K562 (cell line): ENCODE results near the gene LMBR1. TPM values are rescaled to one million over a fixed set of nuclear protein-coding genes. Genes with fewer than 3 reads are reported as not detected.

ENCODE experiments used
- ATF2 ChIP-seq: sonication (generic); formaldehyde crosslinking; IDR thresholded peaks from 2 replicates; pipeline ENCODE4 v1.8.1; 2022; ENCODE audit warnings: missing genetic modification reagents
- ATF4 ChIP-seq: fragments of 450-650 bp; formaldehyde crosslinking; IDR thresholded peaks from 2 replicates; pipeline ENCODE4 v1.4.0; 2022; ENCODE audit warnings: mild to moderate bottlenecking, moderate library complexity
- CC2D1A ChIP-seq: fragments of 450-650 bp; IDR thresholded peaks from 2 replicates; pipeline ENCODE4 v1.6.1; 2017; ENCODE audit warnings: mild to moderate bottlenecking
- CTCFL ChIP-seq: IDR thresholded peaks from 2 replicates; pipeline ENCODE4 v1.6.1; 2011; ENCODE audit warnings: borderline replicate concordance, low read depth, mild to moderate bottlenecking, moderate library complexity, low read length; ENCODE audit not compliant: insufficient read depth, poor library complexity, severe bottlenecking
- E2F4 ChIP-seq: sonication (generic); formaldehyde crosslinking; IDR thresholded peaks from 2 replicates; pipeline ENCODE4 v1.8.0; 2022; ENCODE audit warnings: mild to moderate bottlenecking, low read depth, missing genetic modification reagents
- HLTF ChIP-seq: fragments of 450-650 bp; IDR thresholded peaks from 2 replicates; pipeline ENCODE4 v1.6.1; 2016
- KLF13 ChIP-seq: fragments of 450-650 bp; IDR thresholded peaks from 2 replicates; pipeline ENCODE4 v1.6.1; 2016; ENCODE audit warnings: missing genetic modification characterization, low read depth, mild to moderate bottlenecking, missing compliant biosample characterization, moderate library complexity, borderline replicate concordance
- MEIS2 ChIP-seq: fragments of 450-650 bp; IDR thresholded peaks from 2 replicates; pipeline ENCODE4 v1.6.1; 2014; ENCODE audit warnings: mild to moderate bottlenecking; ENCODE audit not compliant: partially characterized antibody
- NFRKB ChIP-seq: fragments of 450-650 bp; IDR thresholded peaks from 2 replicates; pipeline ENCODE4 v1.6.1; 2016; ENCODE audit warnings: low read depth
- PHB ChIP-seq: fragments of 250-450 bp; sonication (Bioruptor Pico); IDR thresholded peaks from 2 replicates; pipeline ENCODE4 v1.5.0; 2021
- RNF2 ChIP-seq: sonication (generic); IDR thresholded peaks from 2 replicates; pipeline ENCODE4 v1.6.1; 2016
- SMARCA5 ChIP-seq: fragments of 450-650 bp; IDR thresholded peaks from 2 replicates; pipeline ENCODE4 v1.6.1; 2016
- SPI1 ChIP-seq: IDR thresholded peaks from 2 replicates; pipeline ENCODE4 v1.6.1; 2011; ENCODE audit warnings: low read depth, low read length, control low read depth, borderline replicate concordance
- TCFL5 ChIP-seq: fragments of 250-450 bp; sonication (Bioruptor Pico); conservative IDR thresholded peaks from 2 replicates; pipeline ENCODE4 v1.6.1; 2021; ENCODE audit warnings: mild to moderate bottlenecking, moderate library complexity, matching md5 sums
- WHSC1 ChIP-seq: IDR thresholded peaks from one replicate; pipeline ENCODE4 v1.6.1; 2012; ENCODE audit warnings: low read length, control low read depth, inconsistent platforms
- YY1 ChIP-seq, 3 experiments: IDR thresholded peaks; 2 replicates each; pipeline ENCODE4 v1.6.1; 2011; ENCODE audit warnings: low read length in 2 of 3, mild to moderate bottlenecking in 2 of 3, moderate library complexity in 2 of 3, borderline replicate concordance in 1 of 3, control low read depth in 1 of 3, low read depth in 1 of 3; ENCODE audit not compliant: insufficient read depth in 3 of 3, insufficient replicate concordance in 2 of 3, control insufficient read depth in 1 of 3, insufficient read length in 1 of 3; ENCODE audit errors: extremely low read depth in 1 of 3
- ZNF232 ChIP-seq: sonication (generic); formaldehyde crosslinking; IDR thresholded peaks from 2 replicates; pipeline ENCODE4 v1.8.0; 2022; ENCODE audit warnings: mild to moderate bottlenecking, missing genetic modification reagents
- ZNF274 ChIP-seq: IDR thresholded peaks from 2 replicates; pipeline ENCODE4 v1.6.1; 2011; ENCODE audit warnings: low read depth, mild to moderate bottlenecking, low read length, moderate library complexity, borderline replicate concordance
- ZNF316 ChIP-seq: fragments of 450-650 bp; IDR thresholded peaks from 2 replicates; pipeline ENCODE4 v1.6.1; 2016
- ZNF695 ChIP-seq: fragments of 450-650 bp; formaldehyde crosslinking; IDR thresholded peaks from 2 replicates; pipeline ENCODE4 v1.4.0; 2020; ENCODE audit warnings: mild to moderate bottlenecking, moderate library complexity
- polyA plus RNA-seq, 8 experiments: library from polyadenylated mRNA; depleted of rRNA in 4 of 8; stranded (reverse) in 5 of 8; unstranded in 3 of 8; fragments of >200 nt; fragmentation: Nextera tagmentation in 2 of 8; fragmentation: Illumina TruSeq in 1 of 8; extraction: Ambion mirVana in 2 of 8; extraction: Trizol in 1 of 8; gene quantifications; 2 replicates each; pipeline versions ENCODE4 v1.2.1 to v1.2.3, GENCODE V29; 2011 to 2014; ENCODE audit warnings: inconsistent platforms in 1 of 8, missing spikeins in 1 of 8
- total RNA-seq, 7 experiments: library from RNA; depleted of rRNA in 6 of 7; stranded (reverse); fragments of >200 nt in 6 of 7; fragmentation: Illumina TruSeq in 2 of 7; extraction: Trizol in 2 of 7; gene quantifications; 2 replicates each; pipeline versions ENCODE4 v1.2.1 to v1.2.3, GENCODE V29; 2011 to 2021; ENCODE audit warnings: low replicate concordance in 1 of 7

LMBR1 gene
- total and polyA plus RNA-seq, 9 of the 15 experiments (the other 6 are each of a cell fraction or from before 2014, with no cell fraction given) = 7.7 to 90.0 (median 59.9) TPM

GRCh38 chr7:156892821-156893706 is at the start of gene LMBR1 (continued):
- TF ChIP-seq KLF13 (tag) (peak; percentile 82; the same call in 1 of the 2 replicates), NFRKB (no peak), PHB (CRISPR knock-in tag) (peak; percentile 81; the same call in 1 of the 2 replicates), ZNF695 (CRISPR knock-in tag) (no peak), ATF2 (CRISPR knock-in tag) (no peak), SMARCA5 (peak; percentile 66; the same call in 1 of the 2 replicates), E2F4 (CRISPR knock-in tag) (no peak), ZNF274 (no peak), HLTF (0 out of 2 replicates have a peak, but pooled peaks have one; percentile 74), YY1 (IDR thresholded peaks at IDR 0.05; ENCODE audit: borderline replicate concordance in 1 of 3, control insufficient read depth in 1 of 3, extremely low read depth in 1 of 3, insufficient read depth in 3 of 3, insufficient read length in 1 of 3, insufficient replicate concordance in 2 of 3, low read depth in 1 of 3, low read length in 2 of 3) (peak; percentile 5 to 52 (median 50)), ZNF232 (peak; percentile 82), ATF4 (CRISPR knock-in tag) (peak; percentile 23; the same call in 1 of the 2 replicates), ZNF316 (peak; percentile 86), MEIS2 (no peak), TCFL5 (CRISPR knock-in tag) (no peak), SPI1 (0 out of 2 replicates have a peak, but pooled peaks have one; percentile 10), RNF2 (peak; percentile 68; the same call in 1 of the 2 replicates), WHSC1 (no peak), CC2D1A (0 out of 2 replicates have a peak, but pooled peaks have one; percentile 30), CTCFL (peak; percentile 5)
